Astrocyte of the cerebellum (primary cell): ENCODE results near the gene TSPEAR.
"Not testable (repeated sequence)": the region's sequence is repeated elsewhere in the genome, so short reads cannot be mapped to it uniquely, and the experiment has no call there.

ENCODE experiments used
- DNase-seq: peaks from one replicate; pipeline ENCODE4 v3.0.0-alpha.2; 2011; ENCODE audit warnings: low read depth
- H3K4me3 ChIP-seq: 2 replicates; pipeline ENCODE4 v1.5.1; 2011; ENCODE audit warnings: mild to moderate bottlenecking, low read depth, low read length, moderate library complexity
- in situ Hi-C: cut with HindIII; loops from 2 replicates; pipeline ENCODE4 v1.10.0; 2017; ENCODE audit warnings: low sequenced_read_pairs
- TF ChIP-seq, protein P1 (sequence below): IDR thresholded peaks from 2 replicates; pipeline ENCODE4 v1.5.1; 2012; ENCODE audit warnings: low read length, low read depth, moderate library complexity, mild to moderate bottlenecking; ENCODE audit errors: missing control alignments

TSPEAR gene

GRCh38 chr21:44644878-44645277, 66.5 kb downstream of the TSPEAR start:
- TF ChIP-seq, protein P1, sequence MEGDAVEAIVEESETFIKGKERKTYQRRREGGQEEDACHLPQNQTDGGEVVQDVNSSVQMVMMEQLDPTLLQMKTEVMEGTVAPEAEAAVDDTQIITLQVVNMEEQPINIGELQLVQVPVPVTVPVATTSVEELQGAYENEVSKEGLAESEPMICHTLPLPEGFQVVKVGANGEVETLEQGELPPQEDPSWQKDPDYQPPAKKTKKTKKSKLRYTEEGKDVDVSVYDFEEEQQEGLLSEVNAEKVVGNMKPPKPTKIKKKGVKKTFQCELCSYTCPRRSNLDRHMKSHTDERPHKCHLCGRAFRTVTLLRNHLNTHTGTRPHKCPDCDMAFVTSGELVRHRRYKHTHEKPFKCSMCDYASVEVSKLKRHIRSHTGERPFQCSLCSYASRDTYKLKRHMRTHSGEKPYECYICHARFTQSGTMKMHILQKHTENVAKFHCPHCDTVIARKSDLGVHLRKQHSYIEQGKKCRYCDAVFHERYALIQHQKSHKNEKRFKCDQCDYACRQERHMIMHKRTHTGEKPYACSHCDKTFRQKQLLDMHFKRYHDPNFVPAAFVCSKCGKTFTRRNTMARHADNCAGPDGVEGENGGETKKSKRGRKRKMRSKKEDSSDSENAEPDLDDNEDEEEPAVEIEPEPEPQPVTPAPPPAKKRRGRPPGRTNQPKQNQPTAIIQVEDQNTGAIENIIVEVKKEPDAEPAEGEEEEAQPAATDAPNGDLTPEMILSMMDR: no peak
- in situ Hi-C loops: loop anchor here (5.0 kb wide), 1 partner anchor 47 kb away; no protein-coding TSS in a partner anchor
- no peak overlapping the region for H3K4me3 ChIP-seq
- no peak for DNase-seq

DNA sequence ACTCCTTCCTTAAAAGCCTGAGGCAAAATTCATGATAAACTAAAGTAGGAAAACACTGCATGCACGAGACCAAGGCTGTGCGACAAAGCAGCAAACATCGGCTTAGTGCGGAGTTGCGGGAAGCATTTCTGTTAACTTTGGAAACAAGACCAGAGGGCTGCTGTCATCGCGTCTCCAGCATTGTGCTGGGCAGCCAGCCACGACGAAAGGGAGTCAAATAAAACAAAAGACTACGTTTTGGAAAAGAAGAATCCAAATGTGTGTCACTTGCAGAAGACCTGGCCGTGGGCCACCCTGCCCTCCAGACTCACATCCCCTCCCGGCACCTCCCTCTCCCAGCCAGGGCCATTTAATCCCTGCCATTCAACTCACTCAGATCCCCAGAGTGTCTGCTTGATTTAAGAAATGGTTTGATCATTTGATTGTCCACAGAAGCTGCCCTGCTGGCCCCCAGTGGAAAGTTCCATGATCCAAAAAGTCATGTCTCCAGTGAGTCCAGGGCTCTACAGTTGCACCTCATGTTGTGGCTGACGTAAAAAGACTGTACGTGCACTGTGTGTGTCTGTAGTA, 67.5 kb downstream of the TSPEAR start:
- in situ Hi-C loops: no loop called here

DNA sequence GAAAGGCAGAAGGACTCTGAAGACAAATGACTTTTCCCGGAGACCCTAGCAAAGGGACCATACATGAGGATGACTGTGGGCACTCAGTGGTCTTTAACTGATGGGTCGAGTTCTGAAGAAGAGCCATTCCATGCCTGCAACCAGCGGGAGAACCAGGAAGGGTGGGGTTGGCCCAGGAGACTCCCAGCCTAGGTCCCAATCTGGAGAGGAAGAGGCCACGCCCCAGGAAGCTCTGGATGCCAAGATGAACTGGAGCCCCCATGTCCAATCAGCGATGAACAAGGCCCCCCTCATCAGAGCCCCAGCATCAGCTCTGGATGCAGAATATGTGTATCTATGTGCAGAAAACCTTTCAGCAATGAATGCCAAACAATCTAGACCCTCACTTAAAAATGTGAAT, 70.6 kb downstream of the TSPEAR start:
- H3K4me3 ChIP-seq: no peak overlapping the region
- DNase-seq: no peak
- in situ Hi-C loops: no loop called here
- TF ChIP-seq, protein P1: no peak

More for the DNA sequence above, 67.5 kb downstream of the TSPEAR start:
- no peak for DNase-seq
- no peak overlapping the region for H3K4me3 ChIP-seq
- TF ChIP-seq, protein P1: no peak

- DNase-seq: no peak
- TF ChIP-seq, protein P1: no peak
Measured at GRCh38 chr21:44639331-44639655, 72.1 kb downstream of the TSPEAR start.

DNA sequence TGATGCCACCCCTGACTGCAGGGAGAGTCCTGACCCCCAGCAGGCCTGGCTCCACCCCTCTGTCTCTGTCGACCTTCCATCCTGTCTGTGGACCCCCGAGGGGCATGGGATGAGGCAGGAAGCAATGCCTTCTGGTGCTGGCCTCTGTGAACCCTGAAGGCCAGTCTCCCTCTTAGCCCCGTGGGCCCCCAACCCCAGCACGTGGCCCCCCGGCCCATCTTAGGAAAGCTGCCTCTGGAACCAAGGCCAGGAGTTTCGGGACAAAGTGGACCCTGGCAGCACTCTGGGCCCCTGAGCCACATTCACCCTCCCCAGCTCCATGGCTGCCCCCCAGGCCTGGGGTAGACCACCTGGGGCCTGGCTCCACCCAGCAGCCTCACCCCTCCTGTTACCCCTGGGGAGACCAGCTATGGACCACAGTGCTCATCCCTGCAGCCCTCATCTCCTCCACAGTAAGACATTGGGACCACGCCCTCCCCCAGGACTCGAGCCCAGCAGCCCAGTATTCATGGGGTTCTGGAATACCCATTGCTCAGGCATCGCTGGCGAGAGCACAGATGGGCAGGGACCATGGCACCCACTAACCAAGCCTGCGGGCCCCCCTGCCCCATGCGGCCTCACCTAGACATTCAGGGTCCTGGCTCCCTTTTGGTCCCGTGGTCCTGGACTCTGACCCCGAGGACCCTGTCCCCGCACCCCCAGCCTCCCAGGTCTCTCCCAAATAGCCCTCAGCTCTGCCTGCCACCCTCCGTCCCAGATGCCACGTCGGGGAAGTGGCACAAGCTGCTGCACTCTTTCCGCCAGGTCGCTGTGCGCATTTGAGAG, 72.7 kb downstream of the TSPEAR start:
- DNase-seq, in situ Hi-C loops, H3K4me3 ChIP-seq: not testable (repeated sequence)

More at GRCh38 chr21:44639331-44639655, 72.1 kb downstream of the TSPEAR start:
- no peak overlapping the region for H3K4me3 ChIP-seq
- in situ Hi-C loops: no loop called here

- DNase-seq, in situ Hi-C loops, H3K4me3 ChIP-seq: not testable (repeated sequence)
Measured at GRCh38 chr21:44637851-44638348, 73.5 kb downstream of the TSPEAR start.

- H3K4me3 ChIP-seq: no peak within 1 kb of the TSS
- in situ Hi-C loops: no loop called here
- DNase-seq: no peak
- TF ChIP-seq, protein P1: no peak
Measured at GRCh38 chr21:44637018-44637850, 74.1 kb downstream of the TSPEAR start, which contains the start of gene KRTAP10-10. Gene KRTAP10-10 (plus strand): TSS chr21:44637356. CDS start chr21:44637418, 62 bp downstream.
